GM12892 (cell line): ENCODE measurements around the gene PDE6B.
"Not testable (repeated sequence)": the region's sequence is repeated elsewhere in the genome, so short reads cannot be mapped to it uniquely, and the experiment has no call there.

Experiments
- DNase-seq: peaks from one replicate; pipeline ENCODE4 v3.0.0; 2011; ENCODE audit not compliant: insufficient read length
- FAIRE-seq: peaks from 2 replicates; lab custom pipeline; 2011; peaks lifted over from hg19 to GRCh38; lab: Jason Lieb, UNC
- POLR2A ChIP-seq: IDR thresholded peaks from 2 replicates; pipeline ENCODE4 v1.6.1; 2011; ENCODE audit warnings: low read depth, low read length, control low read depth
- POLR2AphosphoS5 ChIP-seq: IDR thresholded peaks from 2 replicates; pipeline ENCODE4 v1.6.1; 2011; ENCODE audit warnings: low read depth, low read length, control low read depth
- TAF1 ChIP-seq: IDR thresholded peaks from 2 replicates; pipeline ENCODE4 v1.6.1; 2011; ENCODE audit warnings: low read depth, mild to moderate bottlenecking, control low read depth, low read length, borderline replicate concordance

Gene PDE6B

GRCh38 chr4:687971-688853 lies 62.8 kb downstream of the PDE6B start:
- TF ChIP-seq POLR2A, result no peak
- no peak for TF ChIP-seq TAF1
- TF ChIP-seq POLR2AphosphoS5, result no peak
- FAIRE-seq (no peak), DNase-seq (no peak)

- DNase-seq (no peak), FAIRE-seq (no peak)
- no peak for TF ChIP-seq TAF1
Observed at GRCh38 chr4:688854-689681, 63.7 kb downstream of the PDE6B start, which contains the start of gene SLC49A3. Gene SLC49A3 (minus strand): TSS chr4:689151. CDS start chr4:689127, 24 bp downstream.

GRCh38 chr4:689723-690122 lies 64.3 kb downstream of the PDE6B start:
- TF ChIP-seq POLR2A (no peak), POLR2AphosphoS5 (no peak), TAF1 (no peak)
- no peak for FAIRE-seq
- no peak for DNase-seq

- TF ChIP-seq TAF1 (no peak), POLR2AphosphoS5 (no peak), POLR2A (no peak)
- DNase-seq (no peak), FAIRE-seq (no peak)
Observed at GRCh38 chr4:692771-693554, 67.6 kb downstream of the PDE6B start.

GRCh38 chr4:694341-694940 lies 69.1 kb downstream of the PDE6B start:
- DNase-seq, FAIRE-seq: not testable (repeated sequence)

GRCh38 chr4:699816-700580 lies 74.6 kb downstream of the PDE6B start:
- FAIRE-seq (no peak), DNase-seq (no peak)
- TF ChIP-seq POLR2AphosphoS5 (no peak), TAF1 (no peak), POLR2A (peak; percentile 8; the same call in 1 of the 2 replicates)

GRCh38 chr4:700587-701264 lies 75.4 kb downstream of the PDE6B start:
- no peak for DNase-seq
- FAIRE-seq, result no peak
- TF ChIP-seq POLR2A (no peak), TAF1 (no peak), POLR2AphosphoS5 (no peak)

- TF ChIP-seq POLR2A, result no peak
- TF ChIP-seq TAF1, result no peak
- TF ChIP-seq POLR2AphosphoS5, result no peak
- DNase-seq, result no peak
- no peak for FAIRE-seq
Observed at GRCh38 chr4:702618-703048, 77.3 kb downstream of the PDE6B start.

GRCh38 chr4:703336-704197 lies 78.2 kb downstream of the PDE6B start:
- FAIRE-seq, result no peak
- no peak for DNase-seq
- no peak for TF ChIP-seq POLR2AphosphoS5
- no peak for TF ChIP-seq POLR2A
- TF ChIP-seq TAF1, result no peak
